GM12872 (cell line): ENCODE measurements around the gene ADAMTS16.

Experiments
- TF ChIP-seq, protein P1 (sequence below): IDR thresholded peaks from 3 replicates; pipeline ENCODE4 v1.5.1; 2011; ENCODE audit warnings: low read depth, mild to moderate bottlenecking, low read length, moderate library complexity; ENCODE audit not compliant: insufficient read depth

Gene ADAMTS16

DNA sequence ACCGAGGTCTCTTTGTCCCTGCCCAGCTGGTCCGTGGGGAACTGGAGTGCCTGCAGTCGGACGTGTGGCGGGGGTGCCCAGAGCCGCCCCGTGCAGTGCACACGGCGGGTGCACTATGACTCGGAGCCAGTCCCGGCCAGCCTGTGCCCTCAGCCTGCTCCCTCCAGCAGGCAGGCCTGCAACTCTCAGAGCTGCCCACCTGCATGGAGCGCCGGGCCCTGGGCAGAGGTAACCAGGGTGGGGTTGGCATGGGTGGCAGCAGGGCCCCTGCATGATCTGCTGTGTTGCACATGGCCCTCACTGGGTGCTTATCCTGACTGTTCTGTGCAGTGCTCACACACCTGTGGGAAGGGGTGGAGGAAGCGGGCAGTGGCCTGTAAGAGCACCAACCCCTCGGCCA lies 163.1 kb downstream of the ADAMTS16 start:
- TF ChIP-seq, protein P1, sequence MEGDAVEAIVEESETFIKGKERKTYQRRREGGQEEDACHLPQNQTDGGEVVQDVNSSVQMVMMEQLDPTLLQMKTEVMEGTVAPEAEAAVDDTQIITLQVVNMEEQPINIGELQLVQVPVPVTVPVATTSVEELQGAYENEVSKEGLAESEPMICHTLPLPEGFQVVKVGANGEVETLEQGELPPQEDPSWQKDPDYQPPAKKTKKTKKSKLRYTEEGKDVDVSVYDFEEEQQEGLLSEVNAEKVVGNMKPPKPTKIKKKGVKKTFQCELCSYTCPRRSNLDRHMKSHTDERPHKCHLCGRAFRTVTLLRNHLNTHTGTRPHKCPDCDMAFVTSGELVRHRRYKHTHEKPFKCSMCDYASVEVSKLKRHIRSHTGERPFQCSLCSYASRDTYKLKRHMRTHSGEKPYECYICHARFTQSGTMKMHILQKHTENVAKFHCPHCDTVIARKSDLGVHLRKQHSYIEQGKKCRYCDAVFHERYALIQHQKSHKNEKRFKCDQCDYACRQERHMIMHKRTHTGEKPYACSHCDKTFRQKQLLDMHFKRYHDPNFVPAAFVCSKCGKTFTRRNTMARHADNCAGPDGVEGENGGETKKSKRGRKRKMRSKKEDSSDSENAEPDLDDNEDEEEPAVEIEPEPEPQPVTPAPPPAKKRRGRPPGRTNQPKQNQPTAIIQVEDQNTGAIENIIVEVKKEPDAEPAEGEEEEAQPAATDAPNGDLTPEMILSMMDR = no peak

DNA sequence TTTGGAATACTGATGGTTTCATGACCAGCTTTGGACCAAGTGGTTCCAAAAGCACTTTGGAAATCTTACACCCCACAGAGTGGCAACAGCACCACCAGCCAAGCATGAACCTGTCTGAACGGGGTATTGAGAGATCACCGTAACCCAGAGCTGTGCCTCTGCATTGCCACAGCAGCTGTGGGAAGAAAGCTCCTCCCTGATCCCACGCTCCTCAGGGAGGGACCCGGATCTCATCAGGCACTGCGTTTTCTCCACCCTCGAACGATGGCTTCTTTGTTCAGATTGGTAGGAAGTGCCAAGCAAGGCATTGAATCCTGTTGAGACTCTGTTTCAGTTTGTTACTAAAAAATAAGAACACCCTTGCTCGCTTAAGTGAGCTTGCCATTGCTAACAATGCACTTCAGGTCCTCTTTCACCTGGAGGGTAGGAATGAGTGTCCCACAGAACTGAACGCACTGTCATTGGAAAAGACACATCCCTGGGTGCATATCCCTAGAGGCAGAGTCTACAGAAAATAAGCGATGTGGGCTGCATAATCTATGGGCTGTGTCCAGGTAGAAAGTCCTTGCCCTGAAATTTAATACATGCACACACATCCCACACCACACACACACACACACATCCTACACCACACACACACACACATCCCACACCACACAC lies 164.4 kb downstream of the ADAMTS16 start:
- TF ChIP-seq, protein P1 = no peak

DNA sequence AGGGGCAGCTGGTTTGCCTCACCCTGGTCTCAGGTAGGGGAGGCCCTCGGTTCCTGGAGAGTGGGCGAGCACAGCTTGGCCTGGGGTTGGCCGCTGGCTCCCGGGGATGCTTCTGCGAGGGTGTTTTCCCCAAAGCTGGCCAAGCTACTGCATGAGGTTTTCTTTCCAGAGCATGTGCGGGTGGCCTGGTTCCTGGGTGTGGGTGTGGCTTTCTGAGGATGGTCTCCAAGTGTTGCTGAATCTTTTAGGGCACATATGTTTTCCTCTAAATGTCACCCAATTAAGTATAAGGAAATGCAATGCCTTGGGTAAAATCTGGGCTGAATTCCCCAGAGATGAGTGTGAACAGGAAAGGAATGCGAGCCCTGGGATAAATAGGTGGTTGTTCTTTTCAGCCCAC lies 166.6 kb downstream of the ADAMTS16 start:
- TF ChIP-seq, protein P1 = no peak

DNA sequence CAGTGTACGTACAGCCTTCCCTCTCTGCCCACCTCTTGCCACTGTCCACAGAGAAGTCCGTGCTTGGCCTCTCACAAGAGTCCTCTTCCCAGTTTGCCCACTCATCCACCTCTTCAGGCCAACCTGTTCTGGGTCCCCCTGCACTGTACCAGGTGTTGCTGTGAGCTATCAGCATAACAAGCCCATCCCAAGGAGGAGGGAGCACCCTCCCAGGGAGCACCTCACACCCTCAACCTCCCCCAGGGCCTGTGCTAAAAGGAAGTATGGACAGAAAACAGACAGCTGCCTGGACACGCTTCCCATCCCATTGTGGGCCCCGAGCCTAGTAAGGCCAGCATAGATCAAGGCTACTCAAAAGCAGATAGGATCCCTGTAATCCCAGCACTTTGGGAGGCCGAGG lies 168.2 kb downstream of the ADAMTS16 start:
- TF ChIP-seq, protein P1 = no peak

DNA sequence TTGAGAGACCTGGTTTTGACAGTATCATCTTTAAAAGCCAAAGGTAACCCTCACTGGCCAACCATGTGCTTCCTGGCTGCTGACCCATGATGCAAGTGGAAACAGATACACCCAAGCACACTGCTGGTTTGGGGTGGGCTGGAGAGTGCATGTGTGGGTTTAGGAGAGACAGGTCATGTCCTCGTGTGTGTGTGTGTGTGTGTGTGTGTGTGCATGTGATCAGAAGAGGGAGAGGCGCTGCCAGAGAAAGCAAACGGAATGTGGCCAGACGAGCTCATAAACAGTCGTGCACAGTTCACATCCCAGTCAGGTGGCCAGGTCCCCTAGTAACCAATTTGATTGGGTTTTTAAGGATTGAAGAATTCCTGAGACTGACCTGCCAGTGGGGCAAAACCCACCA lies 169.5 kb downstream of the ADAMTS16 start:
- TF ChIP-seq, protein P1 = no peak

DNA sequence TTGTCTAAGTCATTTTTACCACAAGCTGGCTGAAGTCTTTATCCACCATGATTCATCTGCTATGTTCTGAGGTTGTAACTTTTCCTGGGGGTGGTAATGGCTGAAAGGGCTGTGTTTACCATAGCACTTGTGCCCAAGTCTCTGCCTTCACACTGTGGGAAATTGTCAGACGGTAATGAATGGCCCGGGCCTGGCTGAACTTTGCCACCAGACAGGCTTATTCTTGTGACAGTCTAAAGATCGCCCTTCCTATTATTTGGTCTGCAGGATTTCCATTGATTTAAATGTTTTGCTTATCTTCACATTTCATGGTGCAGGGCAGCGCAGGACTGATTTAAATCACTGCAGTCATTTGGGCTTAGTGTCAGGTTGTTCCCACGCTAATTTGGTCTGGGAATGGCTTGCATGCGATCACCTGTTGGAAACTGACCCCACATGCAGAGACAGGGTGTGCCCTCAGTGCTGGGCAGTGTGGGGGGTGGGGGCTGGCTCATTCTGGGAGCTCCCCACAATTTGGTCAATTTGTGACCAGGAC lies 173.0 kb downstream of the ADAMTS16 start:
- TF ChIP-seq, protein P1 = no peak

DNA sequence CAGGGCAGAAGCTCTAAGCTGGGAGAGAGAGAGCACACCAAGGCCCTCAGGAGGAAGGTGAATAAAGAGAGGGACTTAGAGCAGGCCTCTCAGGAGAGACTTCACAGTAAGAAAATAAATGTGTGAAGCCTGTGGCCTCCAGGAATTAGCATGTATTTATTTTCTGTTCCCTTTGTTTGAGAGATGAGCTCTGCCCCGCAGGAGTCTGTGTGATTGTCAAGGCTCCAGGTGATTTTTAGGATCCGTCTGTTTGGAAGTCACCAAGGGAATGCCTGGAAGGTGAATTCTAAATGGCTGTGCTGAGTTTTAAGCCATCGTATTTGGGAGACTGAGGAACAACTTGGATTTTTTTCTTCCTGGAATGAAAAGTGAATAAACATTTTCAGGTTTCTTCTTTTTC lies 174.0 kb downstream of the ADAMTS16 start:
- TF ChIP-seq, protein P1 = no peak
